HEK293T (cell line): ENCODE data around the gene BRMS1.

Source experiments
- CTCF ChIA-PET: fragments of 350-600 bp; formaldehyde crosslinking; extraction: SDS; loops from one replicate; lab custom pipeline; 2021; ENCODE audit warnings: antibody characterized with exemption, inconsistent platforms; lab: Yijun Ruan, JAX
- POLR2A ChIA-PET: fragments of 350-600 bp; formaldehyde crosslinking; extraction: SDS; loops from one replicate; lab custom pipeline; 2020; ENCODE audit warnings: antibody characterized with exemption, inconsistent platforms; lab: Yijun Ruan, JAX
- DNase-seq: peaks from one replicate; pipeline ENCODE4 v3.0.0; 2012; ENCODE audit warnings: mixed read lengths; ENCODE audit errors: extremely low spot score
- ARNT ChIP-seq: fragments of 450-650 bp; IDR thresholded peaks from 2 replicates; pipeline ENCODE4 v1.6.1; 2017; ENCODE audit warnings: mild to moderate bottlenecking
- BHLHE40 ChIP-seq: fragments of 450-650 bp; IDR thresholded peaks from 2 replicates; pipeline ENCODE4 v1.6.1; 2016; ENCODE audit warnings: mild to moderate bottlenecking, moderate library complexity, borderline replicate concordance
- CTBP1 ChIP-seq: fragments of 450-650 bp; IDR thresholded peaks from 2 replicates; pipeline ENCODE4 v1.6.1; 2016; ENCODE audit warnings: borderline replicate concordance
- ELF4 ChIP-seq: fragments of 450-650 bp; IDR thresholded peaks from 2 replicates; pipeline ENCODE4 v1.6.1; 2017; ENCODE audit warnings: antibody characterized with exemption
- FOXA1 ChIP-seq: fragments of 450-650 bp; IDR thresholded peaks from 2 replicates; pipeline ENCODE4 v1.6.1; 2016; ENCODE audit warnings: mild to moderate bottlenecking
- FOXK2 ChIP-seq: fragments of 450-650 bp; IDR thresholded peaks from 2 replicates; pipeline ENCODE4 v1.6.1; 2016; ENCODE audit warnings: mild to moderate bottlenecking
- FOXM1 ChIP-seq: fragments of 450-650 bp; IDR thresholded peaks from 2 replicates; pipeline ENCODE4 v1.6.1; 2017; ENCODE audit warnings: mild to moderate bottlenecking, borderline replicate concordance
- HDGF ChIP-seq: fragments of 450-650 bp; IDR thresholded peaks from 2 replicates; pipeline ENCODE4 v1.6.1; 2017; ENCODE audit warnings: antibody characterized with exemption, borderline replicate concordance
- L3MBTL2 ChIP-seq: fragments of 450-650 bp; conservative IDR thresholded peaks from 2 replicates; pipeline ENCODE4 v1.6.1; 2016; ENCODE audit warnings: mild to moderate bottlenecking
- LEF1 ChIP-seq: fragments of 450-650 bp; IDR thresholded peaks from 2 replicates; pipeline ENCODE4 v1.6.1; 2017; ENCODE audit warnings: mild to moderate bottlenecking, borderline replicate concordance
- NFRKB ChIP-seq: fragments of 450-650 bp; IDR thresholded peaks from 2 replicates; pipeline ENCODE4 v1.6.1; 2016; ENCODE audit warnings: mild to moderate bottlenecking, moderate library complexity
- SP1 ChIP-seq: fragments of 450-650 bp; IDR thresholded peaks from 2 replicates; pipeline ENCODE4 v1.6.1; 2017
- SUZ12 ChIP-seq: fragments of 450-650 bp; IDR thresholded peaks from 2 replicates; pipeline ENCODE4 v1.6.1; 2016; ENCODE audit warnings: mild to moderate bottlenecking
- TARDBP ChIP-seq: fragments of 450-650 bp; IDR thresholded peaks from 2 replicates; pipeline ENCODE4 v1.6.1; 2016
- ZNF384 ChIP-seq: fragments of 450-650 bp; IDR thresholded peaks from 2 replicates; pipeline ENCODE4 v1.6.1; 2016
- TF ChIP-seq, protein P1 (sequence below): fragments of 450-650 bp; IDR thresholded peaks from 2 replicates; pipeline ENCODE4 v1.6.1; 2016

Gene BRMS1

DNA sequence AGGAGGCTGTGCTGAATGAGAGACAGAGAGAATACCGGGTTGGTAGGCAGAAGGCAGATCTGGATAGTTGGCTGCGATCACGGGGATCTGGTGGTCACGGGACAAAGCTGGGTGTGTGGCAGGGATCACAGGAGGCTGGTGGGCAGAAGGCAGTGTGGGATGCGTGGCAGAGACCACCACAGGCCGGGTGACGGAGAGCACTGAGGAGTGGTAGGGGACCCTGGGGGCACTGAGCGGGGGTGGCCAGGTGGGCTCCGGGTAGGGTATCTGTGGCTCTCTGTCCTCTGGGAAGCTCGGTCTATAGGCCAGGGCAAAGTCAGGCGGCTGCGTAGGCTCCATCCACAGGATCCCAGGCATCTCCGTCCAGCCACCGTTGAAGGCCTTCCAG lies 29.4 kb downstream of the BRMS1 start:
- CTCF ChIA-PET = no interaction called here
- POLR2A ChIA-PET = interaction anchor here (0.7 to 1.5 kb wide), 2 partner anchors 18 to 26 kb away, joined by 3 to 6 read pairs; partner anchors contain the start of gene YIF1A
- DNase-seq = no peak
- TF ChIP-seq SUZ12 (no peak), HDGF (no peak), SP1 (no peak), NFRKB (no peak), LEF1 (no peak), CTBP1 (no peak), FOXA1 (no peak), TARDBP (no peak), FOXM1 (no peak), ZNF384 (no peak)
- TF ChIP-seq, protein P1, sequence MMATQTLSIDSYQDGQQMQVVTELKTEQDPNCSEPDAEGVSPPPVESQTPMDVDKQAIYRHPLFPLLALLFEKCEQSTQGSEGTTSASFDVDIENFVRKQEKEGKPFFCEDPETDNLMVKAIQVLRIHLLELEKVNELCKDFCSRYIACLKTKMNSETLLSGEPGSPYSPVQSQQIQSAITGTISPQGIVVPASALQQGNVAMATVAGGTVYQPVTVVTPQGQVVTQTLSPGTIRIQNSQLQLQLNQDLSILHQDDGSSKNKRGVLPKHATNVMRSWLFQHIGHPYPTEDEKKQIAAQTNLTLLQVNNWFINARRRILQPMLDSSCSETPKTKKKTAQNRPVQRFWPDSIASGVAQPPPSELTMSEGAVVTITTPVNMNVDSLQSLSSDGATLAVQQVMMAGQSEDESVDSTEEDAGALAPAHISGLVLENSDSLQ = no peak

DNA sequence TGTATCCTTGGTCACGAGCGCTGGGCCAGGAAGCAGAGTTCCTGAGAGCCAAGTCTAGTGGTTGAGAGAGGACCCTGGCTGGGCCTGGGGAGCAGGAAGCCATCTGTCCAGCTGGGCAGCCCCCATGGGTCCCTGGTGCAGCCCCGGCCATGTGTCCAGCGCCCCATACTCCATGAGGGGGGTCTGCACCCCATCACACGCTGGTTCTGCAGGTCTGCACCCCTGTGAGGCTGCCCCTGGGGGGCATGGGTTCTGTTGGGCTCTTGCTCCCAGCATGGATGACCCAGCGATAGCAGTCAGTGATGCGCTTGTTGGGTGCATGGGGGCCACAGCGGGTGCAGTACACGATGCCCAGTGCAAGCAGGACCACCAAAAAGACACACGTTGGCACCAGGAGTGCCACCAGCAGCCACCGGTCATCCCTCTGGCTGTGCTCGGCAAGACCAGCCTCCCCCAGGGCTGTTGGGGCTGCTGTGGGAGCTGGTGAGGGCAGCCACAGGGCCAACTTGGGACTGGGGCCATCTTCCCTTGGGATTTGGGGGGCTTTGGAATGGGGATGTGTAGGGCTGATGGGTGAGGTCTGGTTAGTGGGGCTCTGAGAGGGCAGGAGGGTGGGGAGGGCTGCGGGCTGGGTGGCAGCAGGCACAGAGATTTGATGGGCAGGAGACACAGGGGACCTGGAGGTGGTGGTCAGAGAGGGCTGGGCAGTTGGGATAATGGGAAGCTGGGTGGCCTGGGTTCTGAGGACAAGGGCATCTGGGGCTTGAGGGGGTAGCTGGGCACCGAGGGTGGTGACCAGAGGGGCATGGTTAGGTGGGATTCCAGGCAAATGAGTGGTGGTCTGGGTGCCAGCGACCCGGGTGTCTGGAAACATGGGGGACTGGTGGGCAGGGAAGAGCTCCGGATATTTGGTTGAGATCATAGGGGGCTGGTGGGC lies 30.1 kb downstream of the BRMS1 start:
- ChIA-PET CTCF (interaction anchor here (3.9 kb wide), 1 partner anchor 21 kb away, joined by 21 read pairs; the partner anchor contains the start of gene RIN1), POLR2A (interaction anchor here (0.7 to 1.5 kb wide), 3 partner anchors 19 to 29 kb away, joined by 3 to 6 read pairs (median 4); partner anchors contain the start of gene YIF1A)
- no peak for TF ChIP-seq SP1
- TF ChIP-seq L3MBTL2 = no peak
- no peak for TF ChIP-seq LEF1
- TF ChIP-seq, protein P1 = no peak
- TF ChIP-seq SUZ12 = no peak
- no peak for TF ChIP-seq CTBP1
- TF ChIP-seq NFRKB = no peak
- no peak for TF ChIP-seq TARDBP
- TF ChIP-seq ELF4 = no peak
- TF ChIP-seq ZNF384 = no peak
- no peak for TF ChIP-seq ARNT
- no peak for TF ChIP-seq FOXM1
- no peak for TF ChIP-seq FOXK2
- TF ChIP-seq BHLHE40 = no peak
- no peak for TF ChIP-seq FOXA1
- TF ChIP-seq HDGF = no peak
- no peak for DNase-seq

- POLR2A ChIA-PET = interaction anchor here (1.4 kb wide), 1 partner anchor 28 kb away, joined by 4 read pairs; no protein-coding TSS in a partner anchor
- CTCF ChIA-PET = interaction anchor here (3.5 to 3.9 kb wide), 2 partner anchors 21 to 71 kb away, joined by 21 to 31 read pairs; partner anchors contain the start of gene RIN1
- TF ChIP-seq FOXM1 (no peak), HDGF (no peak), FOXA1 (no peak), TARDBP (no peak), ARNT (no peak), LEF1 (no peak), FOXK2 (no peak), NFRKB (no peak), ZNF384 (no peak), SUZ12 (no peak), L3MBTL2 (no peak), BHLHE40 (no peak), SP1 (no peak), ELF4 (no peak), CTBP1 (no peak)
- TF ChIP-seq, protein P1 = no peak
- DNase-seq = no peak
Observed at GRCh38 chr11:66314186-66314501, 30.8 kb downstream of the BRMS1 start.

- ChIA-PET POLR2A (interaction anchor here (1.1 to 3.2 kb wide), 5 partner anchors 9 to 32 kb away, joined by 4 to 36 read pairs (median 5); partner anchors contain the start of genes B4GAT1, BRMS1, TMEM151A and YIF1A), CTCF (interaction anchor here (0.6 to 3.9 kb wide), 8 partner anchors 8 to 72 kb away, joined by 3 to 31 read pairs (median 14); partner anchors contain the start of gene RIN1)
- no peak for DNase-seq
- TF ChIP-seq SP1 = no peak
- TF ChIP-seq FOXA1 = no peak
- TF ChIP-seq, protein P1 = no peak
- no peak for TF ChIP-seq FOXK2
- TF ChIP-seq ZNF384 = no peak
- TF ChIP-seq ELF4 = no peak
- TF ChIP-seq BHLHE40 = no peak
- no peak for TF ChIP-seq L3MBTL2
- TF ChIP-seq ARNT = no peak
- TF ChIP-seq NFRKB = no peak
- no peak for TF ChIP-seq HDGF
- TF ChIP-seq LEF1 = no peak
- TF ChIP-seq CTBP1 = no peak
- TF ChIP-seq FOXM1 = no peak
- TF ChIP-seq SUZ12 = no peak
Observed at GRCh38 chr11:66313321-66314185, 31.4 kb downstream of the BRMS1 start.
